Choroid plexus epithelial cell (primary cell): ENCODE measurements around the gene ME3.
"Not testable (repeated sequence)": the region's sequence is repeated elsewhere in the genome, so short reads cannot be mapped to it uniquely, and the experiment has no call there.

Experiments used
- DNase-seq: peaks from one replicate; pipeline ENCODE4 v3.0.0-alpha.2; 2010; ENCODE audit warnings: low read depth
- H3K4me3 ChIP-seq: 2 replicates; pipeline ENCODE4 v1.5.1; 2011; ENCODE audit warnings: low read depth, mild to moderate bottlenecking, control low read depth, low read length, moderate library complexity
- TF ChIP-seq, protein P1 (sequence below): conservative IDR thresholded peaks from 2 replicates; pipeline ENCODE4 v1.5.1; 2011; ENCODE audit warnings: low read depth, mild to moderate bottlenecking, control low read depth, inconsistent platforms, low read length, moderate library complexity

Gene ME3

DNA sequence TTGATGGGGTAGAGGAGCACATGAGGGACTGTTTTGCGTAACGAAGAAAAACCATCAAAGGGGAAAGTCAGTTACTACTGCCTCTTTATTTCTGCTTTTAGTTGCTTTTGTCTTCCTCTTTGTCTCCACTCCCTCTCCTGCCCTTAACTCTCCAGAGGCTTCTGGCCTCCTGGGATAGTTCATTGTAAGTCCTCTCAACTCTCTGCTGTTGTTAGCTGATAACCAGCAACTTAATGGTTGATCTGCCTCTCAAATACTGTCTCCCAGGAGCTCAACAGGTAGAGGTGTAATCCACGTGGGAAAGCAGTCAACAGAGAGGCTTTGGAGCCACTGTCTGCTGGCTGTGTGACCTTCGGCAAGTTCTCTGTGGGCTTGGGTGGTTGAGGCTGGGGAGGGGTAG lies 250.5 kb downstream of the ME3 start:
- no peak for DNase-seq
- TF ChIP-seq, protein P1, sequence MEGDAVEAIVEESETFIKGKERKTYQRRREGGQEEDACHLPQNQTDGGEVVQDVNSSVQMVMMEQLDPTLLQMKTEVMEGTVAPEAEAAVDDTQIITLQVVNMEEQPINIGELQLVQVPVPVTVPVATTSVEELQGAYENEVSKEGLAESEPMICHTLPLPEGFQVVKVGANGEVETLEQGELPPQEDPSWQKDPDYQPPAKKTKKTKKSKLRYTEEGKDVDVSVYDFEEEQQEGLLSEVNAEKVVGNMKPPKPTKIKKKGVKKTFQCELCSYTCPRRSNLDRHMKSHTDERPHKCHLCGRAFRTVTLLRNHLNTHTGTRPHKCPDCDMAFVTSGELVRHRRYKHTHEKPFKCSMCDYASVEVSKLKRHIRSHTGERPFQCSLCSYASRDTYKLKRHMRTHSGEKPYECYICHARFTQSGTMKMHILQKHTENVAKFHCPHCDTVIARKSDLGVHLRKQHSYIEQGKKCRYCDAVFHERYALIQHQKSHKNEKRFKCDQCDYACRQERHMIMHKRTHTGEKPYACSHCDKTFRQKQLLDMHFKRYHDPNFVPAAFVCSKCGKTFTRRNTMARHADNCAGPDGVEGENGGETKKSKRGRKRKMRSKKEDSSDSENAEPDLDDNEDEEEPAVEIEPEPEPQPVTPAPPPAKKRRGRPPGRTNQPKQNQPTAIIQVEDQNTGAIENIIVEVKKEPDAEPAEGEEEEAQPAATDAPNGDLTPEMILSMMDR: no peak
- no peak overlapping the region for H3K4me3 ChIP-seq

DNA sequence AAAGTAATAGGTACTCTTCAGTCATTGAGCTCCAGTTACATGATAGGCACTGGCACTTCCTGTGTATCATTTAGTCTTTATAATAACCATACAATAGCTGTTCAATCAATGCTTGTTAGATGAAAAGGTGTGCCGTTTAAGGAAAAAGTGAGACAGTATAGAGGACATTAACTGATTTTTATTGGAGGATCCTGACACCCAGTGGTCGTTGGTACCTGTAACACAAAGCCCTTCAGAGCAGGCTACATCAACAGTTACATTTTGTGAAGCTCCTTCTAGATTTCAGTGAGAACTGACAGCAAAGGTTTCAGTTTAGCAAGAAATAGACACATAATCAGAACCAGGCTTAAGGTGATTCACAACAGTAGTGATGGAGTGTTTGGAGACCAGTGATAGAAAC lies 253.5 kb downstream of the ME3 start:
- TF ChIP-seq, protein P1: peak; percentile 47
- no peak overlapping the region for H3K4me3 ChIP-seq
- DNase-seq: peak; percentile 48

DNA sequence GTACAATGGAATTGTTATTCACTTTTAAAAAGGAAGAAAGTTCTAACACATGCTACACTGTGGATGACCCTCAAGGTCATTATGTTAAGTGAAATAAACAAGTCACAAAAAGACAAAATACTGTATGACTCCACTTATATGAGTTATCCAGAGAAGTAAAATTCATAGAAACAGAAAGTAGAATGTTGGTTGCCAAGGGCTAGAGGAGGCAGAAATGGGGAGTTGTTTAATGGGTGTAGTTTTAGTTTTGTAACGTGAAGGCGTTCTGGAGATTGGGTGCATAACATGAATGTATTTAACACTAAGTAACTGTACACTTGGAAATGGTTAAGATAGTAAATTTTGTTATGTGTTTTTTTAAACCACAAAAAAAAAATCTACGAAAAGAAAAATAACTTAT lies 253.9 kb downstream of the ME3 start:
- TF ChIP-seq, protein P1: no peak
- no peak for DNase-seq
- H3K4me3 ChIP-seq: no peak overlapping the region

DNA sequence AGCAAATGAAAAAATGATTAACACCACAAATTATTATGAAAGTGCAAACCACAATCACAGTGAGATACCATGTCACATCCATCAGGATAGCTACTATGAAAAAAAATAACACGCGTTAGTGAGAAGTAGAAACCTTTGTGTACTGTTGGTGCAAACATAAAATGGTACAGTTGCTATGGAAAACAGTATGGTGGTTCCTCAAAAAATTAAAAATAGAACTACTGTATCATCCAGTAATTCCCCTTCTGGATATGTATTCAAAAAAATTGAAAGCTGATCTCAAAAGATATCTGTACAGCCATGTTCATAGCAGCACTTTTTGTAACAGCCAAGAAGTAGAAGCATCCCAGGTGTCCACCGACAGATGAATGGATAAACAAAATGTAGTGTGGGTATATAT lies 254.3 kb downstream of the ME3 start:
- no peak for DNase-seq

DNA sequence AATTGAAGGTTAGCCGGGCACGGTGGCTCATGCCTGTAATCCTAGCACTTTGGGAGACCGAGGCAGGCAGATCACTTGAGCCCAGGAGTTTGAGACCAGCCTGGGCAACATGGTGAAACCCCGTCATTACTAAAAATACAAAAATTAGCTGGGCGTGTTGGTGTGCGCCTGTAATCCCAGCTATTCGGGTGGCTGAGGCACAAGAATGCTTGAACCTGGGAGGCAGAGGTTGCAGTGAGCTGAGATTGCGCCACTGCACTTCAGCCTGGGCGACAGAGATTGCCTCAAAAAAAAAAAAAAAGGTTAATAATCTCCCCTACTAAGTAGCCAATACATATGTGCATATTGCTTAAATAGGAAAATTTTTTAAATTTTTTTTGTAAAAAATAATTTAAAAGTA lies 255.5 kb downstream of the ME3 start:
- not testable (repeated sequence) for DNase-seq, H3K4me3 ChIP-seq

More for the DNA sequence above, 254.3 kb downstream of the ME3 start:
- no peak overlapping the region for H3K4me3 ChIP-seq
- TF ChIP-seq, protein P1: no peak

DNA sequence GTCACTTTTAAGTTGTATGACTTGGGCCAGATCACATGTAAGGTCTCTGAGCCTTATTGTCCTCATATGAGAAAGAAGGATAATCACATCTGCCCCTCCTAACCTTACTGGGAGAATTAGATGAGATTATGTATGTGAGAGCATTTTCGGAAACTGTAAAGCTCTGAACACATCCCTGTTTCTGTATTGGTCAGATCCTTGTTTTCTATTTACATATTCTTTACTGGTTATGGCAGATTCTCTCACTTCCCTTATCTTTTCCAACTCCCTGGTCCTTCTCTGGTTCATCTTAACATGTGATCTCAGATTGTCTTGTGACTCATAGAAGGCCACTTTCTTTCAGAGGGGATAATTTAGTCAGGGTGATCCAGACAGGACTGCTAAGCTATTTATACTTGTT lies 255.9 kb downstream of the ME3 start:
- peak; percentile 25 for DNase-seq

DNA sequence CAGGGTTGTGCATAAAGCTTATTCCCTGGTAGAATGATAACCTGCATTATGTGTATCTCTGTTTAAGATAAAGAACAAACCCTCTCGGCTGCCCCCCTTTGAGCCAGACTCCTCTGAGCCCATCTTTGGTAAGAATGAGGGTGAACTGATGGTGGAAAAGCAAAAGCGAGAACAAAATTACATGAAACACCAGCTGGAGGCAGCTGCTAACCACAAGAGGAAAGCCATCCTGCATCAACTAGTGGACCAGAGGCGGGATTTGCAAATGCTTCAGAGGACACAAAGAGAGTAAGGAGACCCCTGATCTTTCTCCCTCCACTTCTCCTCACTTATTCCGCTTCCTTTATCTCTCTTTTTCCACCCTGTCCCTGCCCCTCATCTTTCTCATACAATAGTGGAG lies 257.4 kb downstream of the ME3 start:
- no peak for DNase-seq
- H3K4me3 ChIP-seq: no peak overlapping the region
- TF ChIP-seq, protein P1: no peak

More for the DNA sequence above, 255.9 kb downstream of the ME3 start:
- no peak overlapping the region for H3K4me3 ChIP-seq
- TF ChIP-seq, protein P1: no peak

DNA sequence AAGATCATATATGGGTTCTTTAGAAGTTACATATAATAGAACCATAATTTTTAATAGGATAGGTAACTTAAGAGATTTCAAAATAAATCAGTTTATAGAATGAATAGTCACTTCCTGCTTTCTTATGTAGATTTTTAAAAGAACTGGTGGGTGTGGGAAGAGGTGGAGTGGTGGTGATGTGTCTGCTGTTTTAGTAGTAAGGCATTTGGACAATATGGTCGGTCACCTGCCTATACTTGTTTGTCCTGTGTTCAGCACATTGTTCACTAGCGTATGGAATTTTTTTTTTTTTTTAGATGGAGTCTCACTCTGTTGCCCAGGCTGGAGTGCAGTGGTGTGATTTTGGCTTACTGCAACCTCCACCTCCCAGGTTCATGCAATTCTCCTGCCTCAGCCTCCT lies 258.4 kb downstream of the ME3 start:
- TF ChIP-seq, protein P1: no peak
- no peak for DNase-seq
- no peak overlapping the region for H3K4me3 ChIP-seq
